Measurements from ENCODE around the gene IFITM10. TPM values are rescaled to one million over a fixed set of nuclear protein-coding genes. Genes with fewer than 3 reads are reported as not detected.

IFITM10 gene
- total RNA-seq, 1 donor from 2014 or later: 0.96 TPM

DNA sequence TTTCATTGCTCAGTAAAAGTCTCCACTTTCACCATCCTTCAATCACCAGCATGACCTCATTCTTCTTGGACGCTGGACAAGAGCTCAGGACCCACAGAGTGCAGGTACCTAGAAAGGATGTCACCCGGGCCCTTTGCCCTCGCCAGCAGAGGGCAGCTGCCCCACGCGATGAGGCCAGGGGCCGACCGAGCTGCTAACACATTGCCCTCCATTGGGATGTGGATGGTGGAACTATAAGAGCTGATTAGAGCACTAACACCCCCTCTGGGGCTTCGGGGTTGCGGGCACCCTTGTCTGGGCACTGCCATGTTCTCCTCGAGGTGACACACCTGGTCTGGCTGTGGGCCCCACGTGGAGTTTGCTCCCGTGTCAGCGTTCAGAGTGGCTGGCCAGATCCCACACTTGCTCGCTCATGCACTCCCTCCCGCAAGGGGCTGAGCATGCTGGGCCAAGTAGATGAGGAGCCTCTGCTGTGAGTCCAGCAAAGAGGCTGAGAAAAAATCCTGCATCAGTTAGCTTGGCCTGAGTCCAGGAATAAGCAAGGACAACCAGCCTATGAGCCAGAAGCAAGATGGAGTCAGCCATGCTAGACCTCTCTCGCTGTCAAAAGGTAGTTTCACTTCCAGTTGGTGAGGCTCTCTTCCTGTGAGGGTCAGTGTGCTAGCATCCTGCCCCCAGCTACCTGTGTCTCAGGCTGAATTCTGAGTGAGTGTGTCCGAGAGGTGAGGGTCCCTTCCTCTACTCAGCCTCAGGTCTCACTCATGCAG, 43.6 kb downstream of the IFITM10 start:
- peak; percentile 60 for ATAC-seq

DNA sequence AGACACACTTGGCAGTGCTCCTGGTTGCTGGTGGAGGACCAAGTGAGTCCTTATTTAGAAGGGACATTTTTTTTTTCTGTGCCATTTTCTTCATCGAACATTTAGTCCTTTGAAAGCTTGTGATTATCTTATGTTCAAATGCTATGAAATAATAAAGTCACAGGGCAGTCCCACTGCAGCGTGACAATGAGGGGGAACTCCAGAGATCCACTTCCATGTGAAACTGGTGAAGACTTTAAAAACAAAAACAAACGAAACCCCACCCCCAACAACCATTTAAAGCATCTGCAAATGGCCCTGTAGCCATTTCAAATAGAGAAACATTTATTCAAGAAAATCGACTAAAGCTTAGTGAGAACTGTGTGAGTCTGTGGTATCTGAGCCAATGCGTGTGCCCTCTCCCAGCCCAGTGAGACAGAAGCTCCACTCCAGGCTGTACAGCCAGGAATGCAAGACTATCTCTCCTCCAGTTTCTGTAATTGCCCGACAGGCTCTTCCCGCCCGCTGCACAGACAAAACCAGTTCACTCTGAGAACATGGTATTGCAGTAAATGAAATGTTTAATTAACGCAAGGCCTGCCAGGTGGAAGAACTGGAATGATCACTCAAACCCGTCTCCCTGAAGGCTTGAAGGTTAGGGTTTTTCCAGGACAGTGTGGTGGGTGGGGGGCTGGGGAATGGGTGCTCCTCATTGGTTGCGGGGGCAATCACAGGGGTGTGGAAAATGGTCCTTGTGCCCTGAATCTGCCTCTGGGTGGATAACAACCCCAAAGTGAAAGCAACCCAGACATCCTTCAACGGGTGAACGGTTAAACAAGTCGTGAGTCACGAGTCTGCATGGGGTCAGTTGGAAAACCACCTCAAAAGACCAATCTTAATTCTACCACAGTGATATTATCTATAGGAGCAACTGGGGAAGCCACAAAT, 45.0 kb downstream of the IFITM10 start:
- ATAC-seq: peak; percentile 77

DNA sequence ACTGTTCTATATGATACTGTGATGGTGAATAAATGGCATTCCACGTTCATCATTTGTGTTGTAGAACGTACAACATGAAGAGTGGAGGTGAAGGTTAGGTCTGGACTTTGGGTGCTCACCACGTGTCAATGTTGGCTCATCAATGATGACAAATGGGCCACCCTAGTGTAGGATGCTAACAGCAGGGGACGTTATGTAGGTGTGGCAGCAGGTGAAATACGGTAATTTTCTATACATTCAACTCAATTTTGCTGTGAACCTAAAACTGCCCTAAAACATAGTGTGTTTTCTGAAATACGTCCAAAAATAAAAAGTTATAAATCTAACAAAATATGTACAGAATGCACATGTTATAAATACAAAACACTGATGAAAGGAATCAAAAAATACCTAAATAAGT, 47.2 kb downstream of the IFITM10 start:
- no peak for ATAC-seq

DNA sequence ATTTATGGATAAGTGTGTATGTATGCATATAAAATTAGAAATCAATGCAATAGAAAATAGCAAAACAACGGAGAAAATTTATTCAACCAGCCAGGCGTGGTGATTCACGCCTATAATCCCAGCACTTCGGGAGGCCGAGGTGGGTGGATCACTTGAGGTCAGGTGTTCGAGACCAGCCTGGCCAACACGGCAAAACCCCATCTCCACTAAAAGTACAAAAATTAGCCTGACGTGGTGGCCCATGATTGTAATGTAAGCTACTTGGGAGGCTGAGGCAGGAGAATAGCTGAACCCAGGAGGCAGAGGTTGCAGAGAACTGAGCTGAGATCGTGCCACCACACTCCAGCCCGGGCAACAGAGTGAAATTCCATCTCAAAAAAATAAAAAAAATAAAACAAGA, 47.9 kb downstream of the IFITM10 start:
- ATAC-seq: no peak

DNA sequence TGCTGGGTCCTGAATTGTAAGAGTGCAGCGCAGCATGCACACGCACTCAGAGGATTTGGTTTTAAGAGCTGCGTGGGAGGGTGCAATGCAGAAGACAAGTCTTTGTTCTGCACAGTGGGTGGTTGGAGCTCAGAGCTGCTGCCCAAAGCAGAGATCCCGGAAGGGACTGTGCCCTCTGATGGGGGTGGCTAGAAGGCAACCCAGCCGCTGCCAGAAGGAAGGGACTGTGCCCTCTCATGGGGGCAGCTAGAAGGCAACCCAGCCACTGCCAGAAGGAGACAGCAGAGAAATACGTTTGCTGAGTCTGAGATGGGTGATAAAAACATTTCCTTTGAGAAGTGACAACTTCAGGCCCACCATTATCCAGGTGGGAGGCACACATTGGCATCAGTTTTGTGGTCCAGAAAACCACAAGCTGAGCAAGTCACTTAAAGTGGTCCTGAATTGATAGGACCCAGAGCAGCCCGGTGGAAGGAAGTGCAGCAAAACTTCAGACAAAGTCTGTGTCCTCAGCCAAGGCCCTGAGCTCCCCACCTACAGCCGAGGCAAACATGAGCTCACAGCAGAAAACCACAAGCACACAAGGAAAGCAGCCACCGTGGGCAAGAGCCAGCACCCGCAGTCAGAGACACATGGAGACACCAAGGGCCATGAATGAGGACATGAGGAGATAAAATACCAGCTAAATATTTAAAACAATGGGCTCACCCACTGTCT, 49.1 kb downstream of the IFITM10 start:
- ATAC-seq: no peak

DNA sequence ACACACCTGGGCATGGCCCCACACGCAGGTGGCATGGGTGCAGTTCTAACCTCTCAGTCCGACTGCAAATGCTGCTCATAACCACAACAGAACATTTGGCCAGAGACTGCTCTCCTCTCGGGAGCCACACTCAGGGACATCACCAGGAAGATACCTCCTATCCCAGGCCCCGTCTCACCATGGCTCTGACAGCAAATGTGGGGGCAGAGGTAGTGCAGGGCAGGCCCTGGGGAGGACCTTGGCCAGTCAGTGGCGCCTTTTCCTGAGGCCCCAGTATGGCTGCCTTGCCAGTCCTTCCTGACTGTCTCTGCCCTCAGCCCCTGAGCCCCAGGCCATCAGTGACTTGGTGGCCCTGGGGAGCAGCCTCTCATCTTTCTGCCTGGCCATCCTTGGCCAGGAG, 50.6 kb downstream of the IFITM10 start:
- ATAC-seq: no peak

DNA sequence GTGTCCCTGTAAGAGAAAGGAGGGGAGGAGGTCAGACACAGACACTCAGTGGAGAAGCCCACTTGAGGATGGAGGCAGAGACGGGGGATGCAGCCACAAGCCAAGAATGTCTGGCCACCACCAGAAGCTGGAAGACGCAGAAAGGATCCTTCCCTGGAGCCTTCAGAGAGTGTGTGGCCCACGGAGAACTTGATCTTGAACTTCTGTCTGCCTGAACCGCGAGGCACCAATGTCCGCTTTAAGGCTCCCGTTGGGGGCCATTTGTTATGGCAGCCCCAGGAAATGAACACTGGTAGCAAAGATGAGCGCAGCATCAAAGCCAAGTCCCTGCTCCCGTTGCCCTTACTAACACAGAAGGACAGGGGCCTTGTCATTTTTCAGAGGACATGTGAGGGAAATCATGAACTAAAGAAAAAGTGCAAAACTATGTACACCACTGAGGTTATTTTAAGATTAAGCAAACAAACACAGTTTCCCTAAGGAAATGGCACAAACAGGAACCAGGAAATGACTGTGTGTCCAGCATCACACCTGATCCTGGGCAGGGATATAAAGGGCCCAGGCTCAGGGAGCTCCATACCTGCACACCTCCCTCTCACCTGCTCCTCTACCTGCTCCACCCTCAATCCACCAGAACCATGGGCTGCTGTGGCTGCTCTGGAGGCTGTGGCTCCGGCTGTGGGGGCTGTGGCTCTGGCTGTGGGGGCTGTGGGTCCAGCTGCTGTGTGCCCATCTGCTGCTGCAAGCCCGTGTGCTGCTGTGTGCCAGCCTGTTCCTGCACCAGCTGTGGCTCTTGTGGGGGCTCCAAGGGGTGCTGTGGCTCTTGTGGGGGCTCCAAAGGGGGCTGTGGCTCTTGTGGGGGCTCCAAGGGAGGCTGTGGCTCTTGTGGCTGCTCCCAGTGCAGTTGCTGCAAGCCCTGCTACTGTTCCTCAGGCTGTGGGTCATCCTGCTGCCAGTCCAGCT, 53.5 kb downstream of the IFITM10 start, which contains the start of gene KRTAP5-6:
TSS of gene KRTAP5-6 (plus strand) at position 588 of the 963 bp plus-strand sequence. CDS start at position 639, 51 bp downstream.
- ATAC-seq: no peak

DNA sequence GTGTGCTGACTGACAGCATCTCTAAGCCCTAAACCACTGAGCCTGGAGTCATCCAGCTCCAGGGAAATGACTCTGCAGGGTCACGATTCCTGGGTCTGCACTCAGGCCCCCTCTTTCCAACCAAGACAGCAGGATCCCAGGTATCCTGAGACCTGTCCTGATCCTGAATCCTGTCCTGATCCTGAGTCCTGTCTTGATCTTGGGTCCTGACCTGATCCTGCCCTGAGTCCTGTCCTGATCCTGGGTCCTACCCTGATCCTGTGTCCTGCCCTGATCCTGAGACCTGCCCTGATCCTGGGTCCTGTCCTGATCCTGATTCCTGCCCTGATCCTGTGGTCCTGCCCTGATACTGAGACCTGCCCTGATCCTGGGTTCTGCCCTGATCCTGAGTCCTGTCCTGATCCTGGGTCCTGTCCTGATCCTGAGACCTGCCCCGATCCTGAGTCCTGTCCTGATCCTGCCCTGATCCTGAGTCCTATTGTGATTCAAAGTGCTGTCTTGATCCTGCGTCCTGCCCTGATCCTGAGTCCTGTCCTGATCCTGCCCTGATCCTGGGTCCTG, 54.8 kb downstream of the IFITM10 start:
- ATAC-seq: no peak

DNA sequence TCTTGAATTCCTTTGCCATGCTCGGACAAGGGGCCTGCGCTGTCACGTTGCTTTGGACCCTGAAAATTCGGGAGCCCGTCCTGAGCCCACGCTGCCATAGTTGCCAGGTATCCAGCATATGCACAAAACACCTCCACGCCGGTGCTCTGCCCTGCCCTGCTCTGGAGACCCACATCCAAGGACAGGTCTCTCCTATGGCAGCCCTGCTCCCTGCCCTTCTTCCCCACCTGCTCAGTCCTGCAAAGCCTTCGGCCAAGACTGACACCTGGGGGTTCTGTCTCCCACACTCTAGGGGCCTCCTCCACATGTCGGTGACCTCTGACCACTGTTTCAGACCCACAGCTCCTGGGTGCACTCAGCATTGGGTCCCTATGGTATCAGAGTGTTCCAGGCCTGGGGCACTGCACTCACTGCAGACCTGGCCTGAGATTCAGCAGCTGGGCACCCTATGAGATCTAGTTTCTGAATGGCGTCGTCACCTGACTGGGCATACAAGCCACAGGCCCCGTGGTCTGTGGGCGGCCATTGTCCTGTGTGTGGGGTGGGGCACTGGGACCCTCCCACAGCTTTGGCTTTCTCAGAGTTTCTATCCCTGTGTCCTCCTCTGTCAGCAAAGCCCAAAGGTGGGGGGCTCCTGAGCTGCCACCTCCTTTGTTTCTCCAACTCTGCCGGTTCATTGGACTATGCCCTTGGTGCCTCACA, 55.4 kb downstream of the IFITM10 start:
- ATAC-seq: no peak

DNA sequence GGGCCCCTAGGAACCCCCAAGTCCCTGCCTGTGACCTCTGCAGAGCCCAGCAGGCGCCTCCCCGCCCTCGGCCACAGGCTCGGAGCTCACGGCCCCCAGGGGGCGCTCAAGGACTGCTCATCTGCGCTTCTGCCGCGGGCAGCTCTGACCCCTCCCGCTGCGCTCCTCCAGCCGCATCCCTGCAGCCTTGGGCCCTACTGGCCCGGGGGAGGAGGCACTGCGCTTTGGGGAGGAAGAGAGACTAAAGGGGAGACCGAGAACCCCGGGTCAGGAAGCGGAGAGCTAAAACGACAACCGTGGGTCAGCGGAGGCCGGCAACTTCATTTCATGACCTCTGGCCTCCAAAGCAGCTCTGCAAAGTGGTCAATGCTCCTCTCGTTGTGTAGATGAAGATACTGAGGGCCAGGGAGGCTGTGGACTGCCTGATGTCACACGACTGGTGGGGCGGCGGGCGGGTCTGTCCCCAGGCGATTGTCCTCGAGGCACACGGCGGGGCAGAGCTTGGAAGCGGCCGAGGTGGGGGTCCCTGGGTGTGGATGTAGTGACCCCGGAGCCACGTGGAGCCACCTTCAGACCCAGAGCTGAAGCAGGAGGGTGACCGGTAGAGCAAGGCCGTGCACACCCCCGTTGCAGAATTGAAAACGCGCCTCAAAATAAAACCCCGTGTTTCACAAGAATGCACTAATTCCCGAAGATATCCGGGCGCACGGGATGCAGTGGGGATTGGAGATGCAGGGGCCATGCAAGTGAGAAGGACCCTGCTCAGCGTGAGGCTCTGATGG, 56.1 kb downstream of the IFITM10 start:
- ATAC-seq: peak; percentile 87

DNA sequence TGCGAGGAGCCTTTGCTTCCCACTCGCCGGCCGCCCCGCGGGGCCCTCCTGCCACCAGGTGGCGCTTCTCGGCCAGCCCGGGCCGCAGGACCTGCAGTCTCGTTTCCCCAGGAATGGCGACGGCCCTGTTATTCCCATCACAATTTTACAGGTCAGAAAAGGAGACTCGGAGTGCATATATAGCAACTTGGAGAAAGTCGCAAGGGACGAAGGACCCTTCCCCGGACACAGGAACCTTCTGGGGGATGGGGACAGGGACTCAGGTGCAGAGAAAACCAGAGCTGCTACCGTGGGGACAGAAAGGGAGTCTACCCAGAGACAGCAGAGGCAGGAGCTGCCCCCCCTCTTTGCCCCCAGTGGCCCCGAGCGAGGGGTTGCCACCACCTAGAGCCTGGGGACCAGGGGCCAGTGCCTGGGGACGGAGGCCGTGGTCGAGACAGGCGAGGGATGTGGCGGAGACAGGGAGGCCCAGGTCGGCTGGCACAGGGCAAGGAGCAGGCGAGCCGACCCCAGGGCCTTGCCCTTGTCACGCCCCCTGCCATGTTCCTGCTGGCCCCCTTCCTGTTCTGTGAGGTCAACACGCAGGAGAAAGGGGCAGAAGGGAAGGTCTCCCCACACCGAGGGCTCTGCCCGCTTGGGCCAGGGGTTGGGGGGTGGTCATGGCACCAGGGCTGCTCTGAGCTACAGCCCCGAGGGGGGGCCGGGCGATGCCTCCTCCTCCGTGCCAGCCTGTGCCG, 56.9 kb downstream of the IFITM10 start:
- ATAC-seq: peak; percentile 65

DNA sequence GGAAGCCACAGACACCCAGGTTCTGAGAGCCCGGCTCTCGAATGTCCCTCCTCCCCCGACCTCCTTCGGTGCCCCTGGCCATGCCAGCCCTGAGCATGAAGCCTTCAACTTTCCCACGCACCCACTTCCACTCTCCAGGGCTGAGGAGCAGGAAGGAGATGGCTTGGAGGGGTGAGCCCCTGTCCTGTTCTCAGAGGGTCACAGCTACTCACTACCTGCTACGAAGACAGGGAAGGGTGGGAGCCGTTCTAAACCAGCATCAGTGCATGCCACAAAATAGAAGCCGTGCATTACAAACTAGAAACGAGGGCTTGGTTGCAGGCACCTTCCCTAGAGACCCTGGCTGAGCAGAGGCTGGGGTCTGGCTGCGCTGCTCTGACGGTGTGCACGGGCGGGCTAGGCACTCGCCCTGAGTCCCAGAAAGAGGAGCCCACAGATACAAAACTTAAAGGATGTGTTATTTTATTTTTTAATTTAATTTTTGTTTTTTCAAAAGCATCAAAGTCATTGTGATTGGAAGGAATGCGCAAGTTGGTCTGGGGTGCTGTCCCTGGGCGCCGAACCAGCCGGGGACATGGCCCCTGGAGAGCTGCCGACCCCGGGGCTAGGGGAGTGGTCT, 57.6 kb downstream of the IFITM10 start:
- no peak for ATAC-seq

DNA sequence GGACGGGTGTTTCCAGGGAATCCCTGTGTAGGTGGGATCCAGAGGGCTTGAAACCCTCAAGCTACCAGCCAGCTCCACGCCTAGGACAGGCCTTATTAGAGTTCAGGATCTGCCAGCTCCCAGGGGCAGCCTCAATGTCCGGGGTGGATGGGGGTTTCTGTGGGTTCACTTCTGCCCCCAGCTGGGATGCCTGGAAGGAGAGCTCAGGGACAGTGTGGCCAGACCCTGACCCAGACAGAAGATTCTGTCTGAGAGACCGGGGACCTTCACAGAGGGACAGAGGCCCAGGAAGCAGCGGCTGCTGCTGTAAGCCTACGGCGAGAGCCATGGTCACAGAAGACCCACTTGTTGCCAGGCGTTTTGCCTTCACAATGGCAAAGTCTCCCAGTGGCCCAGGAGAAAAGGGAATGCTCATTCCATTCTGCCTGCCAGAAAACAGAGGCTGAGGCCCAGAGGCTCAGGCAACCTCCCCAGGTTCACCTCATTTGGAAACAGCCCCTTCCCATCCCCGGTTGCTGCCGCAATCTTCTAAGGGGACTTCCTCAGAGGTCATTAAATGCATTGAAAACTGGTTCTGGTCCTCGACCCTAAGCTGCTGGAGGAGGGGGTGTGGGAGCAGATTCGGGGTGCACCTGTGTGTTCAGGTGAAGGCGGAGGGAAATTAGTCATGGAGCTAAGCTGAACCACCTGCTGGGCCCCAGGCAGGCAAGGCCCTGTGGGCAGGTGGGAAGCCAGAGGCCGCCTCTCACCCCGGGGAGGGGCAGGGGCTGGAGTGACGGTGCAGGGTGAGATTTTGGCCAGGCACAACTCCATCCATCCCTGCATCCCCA, 58.3 kb downstream of the IFITM10 start:
- ATAC-seq: no peak

DNA sequence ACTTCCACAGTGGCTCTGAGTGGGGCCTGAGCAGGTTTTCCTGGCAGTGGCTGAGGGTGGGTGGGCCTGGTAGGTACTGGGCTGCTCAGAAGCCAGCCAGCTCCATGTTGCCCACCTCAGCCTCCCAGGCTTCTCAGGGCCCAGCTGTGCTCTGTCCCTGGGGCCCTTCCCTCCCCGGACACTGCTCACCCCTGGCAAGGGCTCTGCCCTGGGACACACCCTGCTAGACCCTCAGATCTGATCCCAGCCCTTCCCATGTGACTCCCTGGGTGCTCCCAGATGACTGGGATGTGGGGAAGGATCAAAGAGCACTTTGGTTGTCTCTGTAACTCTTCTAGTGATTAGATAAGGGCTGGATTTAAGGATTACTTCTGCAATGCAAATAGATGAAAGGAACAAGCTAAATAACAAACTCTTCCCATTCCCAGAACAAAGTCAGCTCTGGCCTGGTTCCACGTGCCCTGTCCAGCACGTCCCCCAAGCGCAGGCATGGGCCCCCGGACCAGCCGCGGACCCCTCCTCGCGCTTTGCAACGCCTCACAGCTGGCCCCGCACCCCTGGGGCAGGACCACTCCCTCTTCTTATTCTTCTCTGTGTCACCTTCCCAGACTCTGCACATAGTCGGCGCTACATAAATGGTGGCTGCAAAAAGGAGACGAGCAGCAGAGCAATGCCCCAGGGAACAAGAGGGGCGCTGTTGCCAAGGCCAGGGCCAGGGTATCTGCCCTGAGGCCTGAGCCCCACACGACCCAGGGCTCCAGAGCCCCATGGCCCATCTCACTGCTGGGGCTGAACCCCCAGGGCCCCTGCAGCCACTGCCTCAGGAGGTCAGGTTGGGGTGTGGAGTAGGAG, 59.1 kb downstream of the IFITM10 start:
- no peak for ATAC-seq

DNA sequence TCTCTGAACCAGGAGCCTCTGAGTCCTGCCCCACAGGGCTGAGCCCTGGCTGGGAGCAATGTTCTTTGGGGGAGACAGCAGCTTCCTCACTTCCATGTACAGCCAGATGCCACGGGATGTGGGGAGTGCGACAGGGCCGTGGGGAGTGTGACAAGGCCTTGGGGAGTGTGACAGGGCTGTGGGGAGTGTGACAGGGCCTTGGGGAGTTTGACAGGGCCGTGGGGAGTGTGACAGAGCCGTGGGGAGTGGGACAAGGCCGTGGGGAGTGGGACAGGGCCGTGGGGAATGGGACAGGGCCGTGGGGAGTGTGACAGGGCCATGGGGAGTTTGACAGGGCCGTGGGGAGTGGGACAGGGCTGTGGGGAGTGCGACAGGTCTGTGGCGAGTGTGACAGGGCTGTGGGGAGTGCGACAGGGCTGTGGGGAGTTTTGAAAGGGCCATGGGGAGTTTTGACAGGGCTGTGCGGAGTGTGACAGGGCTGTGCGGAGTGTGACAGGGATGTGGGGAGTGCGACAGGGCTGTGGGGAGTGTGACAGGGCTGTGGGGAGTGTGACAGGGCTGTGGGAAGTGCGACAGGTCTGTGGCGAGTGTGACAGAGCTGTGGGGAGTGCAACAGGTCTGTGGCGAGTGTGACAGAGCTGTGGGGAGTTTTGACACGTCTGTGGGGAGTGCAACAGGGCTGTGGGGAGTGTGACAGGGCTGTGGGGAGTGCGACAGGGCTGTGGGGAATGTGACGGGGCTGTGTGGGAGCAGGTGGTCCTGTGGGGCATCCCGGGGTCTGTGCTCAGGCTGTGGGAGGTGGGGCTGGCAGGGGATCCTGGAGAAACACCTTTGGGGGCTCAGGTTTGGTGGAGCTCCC, 60.0 kb downstream of the IFITM10 start:
- no peak for ATAC-seq
